KBM-7 (cell line): ENCODE measurements around the gene HOXB2.

Experiments used
- DNase-seq: peaks from one replicate; pipeline ENCODE4 v3.0.0-alpha.2; 2015
- in situ Hi-C: fragments of 300-500 bp; cut with MboI; formaldehyde crosslinking; loops from 2 replicates; pipeline ENCODE4 v1.14.3; 2020; ENCODE audit warnings: low sequenced_read_pairs, low pct_unique_long_range_greater_than_20kb, mixed read lengths

Gene HOXB2

GRCh38 chr17:48502901-48503300 lies 42.0 kb downstream of the HOXB2 start:
- DNase-seq = no peak
- in situ Hi-C loops = no loop called here

- DNase-seq = no peak
- in situ Hi-C loops = no loop called here
Measured at GRCh38 chr17:48502312-48502711, 42.6 kb downstream of the HOXB2 start.

- in situ Hi-C loops = no loop called here
- no peak for DNase-seq
Measured at GRCh38 chr17:48500435-48501426, 44.2 kb downstream of the HOXB2 start.

- in situ Hi-C loops = no loop called here
- DNase-seq = no peak
Measured at GRCh38 chr17:48499735-48500434, 45.0 kb downstream of the HOXB2 start.

DNA sequence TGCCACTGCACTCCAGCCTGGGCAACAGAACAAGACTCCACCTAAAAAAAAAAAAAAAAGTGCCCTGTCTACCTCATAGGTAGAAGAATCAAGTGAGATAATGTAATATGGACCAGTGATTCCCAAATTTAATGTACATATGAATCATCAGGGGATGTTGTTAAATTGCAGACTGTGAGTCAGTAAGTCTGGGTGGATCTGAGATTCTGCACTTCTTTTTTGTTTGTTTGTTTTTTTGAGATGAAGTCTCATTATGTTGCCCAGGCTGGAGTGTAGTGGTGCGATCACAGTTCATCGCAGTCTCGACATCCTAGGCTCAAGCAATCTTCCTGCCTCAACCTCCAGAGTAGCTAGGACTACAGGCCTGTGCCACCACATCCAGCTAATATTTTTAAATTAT lies 45.7 kb downstream of the HOXB2 start:
- no peak for DNase-seq
- in situ Hi-C loops = no loop called here

DNA sequence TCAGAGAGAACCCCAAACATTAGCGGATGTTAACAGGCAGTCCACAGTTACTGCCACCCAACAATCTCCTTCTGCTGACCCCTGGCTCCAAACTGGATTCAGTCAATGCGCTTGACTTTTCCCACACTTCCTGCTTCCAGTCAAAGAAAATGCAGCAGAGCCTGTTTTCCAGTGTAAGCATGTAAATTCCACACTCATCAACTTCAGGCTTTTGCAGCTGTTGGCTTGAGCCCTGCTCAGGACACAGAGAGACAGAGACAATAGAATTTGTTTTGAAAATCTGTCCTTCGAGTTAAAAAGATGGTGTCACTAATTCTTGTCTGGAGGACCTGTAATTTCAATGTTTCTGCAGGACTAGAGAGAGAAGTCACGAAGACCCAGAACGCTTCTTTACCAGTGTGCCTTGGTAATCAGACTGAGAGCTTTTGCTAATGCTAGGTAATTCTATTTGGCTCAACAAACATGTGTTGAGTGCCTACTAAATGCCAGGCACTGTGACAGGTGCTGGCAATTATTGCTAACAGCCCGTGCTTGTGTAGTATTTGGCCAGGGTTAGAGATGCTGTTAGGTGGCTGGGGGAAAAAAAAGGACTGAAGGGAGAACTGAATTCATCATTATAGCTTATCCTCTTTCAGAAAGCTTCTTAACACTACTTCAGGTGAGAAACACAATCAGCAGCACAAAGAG lies 46.6 kb downstream of the HOXB2 start:
- in situ Hi-C loops = no loop called here
- DNase-seq = no peak

GRCh38 chr17:48497103-48497502 lies 47.8 kb downstream of the HOXB2 start:
- no peak for DNase-seq
- in situ Hi-C loops = no loop called here

- in situ Hi-C loops = no loop called here
- no peak for DNase-seq
Measured at GRCh38 chr17:48494335-48494734, 50.6 kb downstream of the HOXB2 start.
